GM18873 (cell line): ENCODE results near the gene SZRD1.

Source experiments
- ATAC-seq: cut with Tn5 transposase; IDR thresholded peaks from one replicate; pipeline ENCODE4 v1.9.1; 2021; ENCODE audit warnings: mild to moderate bottlenecking, moderate library complexity, moderate number of reproducible peaks; ENCODE audit not compliant: unreplicated experiment, low FRiP score

SZRD1 gene

DNA sequence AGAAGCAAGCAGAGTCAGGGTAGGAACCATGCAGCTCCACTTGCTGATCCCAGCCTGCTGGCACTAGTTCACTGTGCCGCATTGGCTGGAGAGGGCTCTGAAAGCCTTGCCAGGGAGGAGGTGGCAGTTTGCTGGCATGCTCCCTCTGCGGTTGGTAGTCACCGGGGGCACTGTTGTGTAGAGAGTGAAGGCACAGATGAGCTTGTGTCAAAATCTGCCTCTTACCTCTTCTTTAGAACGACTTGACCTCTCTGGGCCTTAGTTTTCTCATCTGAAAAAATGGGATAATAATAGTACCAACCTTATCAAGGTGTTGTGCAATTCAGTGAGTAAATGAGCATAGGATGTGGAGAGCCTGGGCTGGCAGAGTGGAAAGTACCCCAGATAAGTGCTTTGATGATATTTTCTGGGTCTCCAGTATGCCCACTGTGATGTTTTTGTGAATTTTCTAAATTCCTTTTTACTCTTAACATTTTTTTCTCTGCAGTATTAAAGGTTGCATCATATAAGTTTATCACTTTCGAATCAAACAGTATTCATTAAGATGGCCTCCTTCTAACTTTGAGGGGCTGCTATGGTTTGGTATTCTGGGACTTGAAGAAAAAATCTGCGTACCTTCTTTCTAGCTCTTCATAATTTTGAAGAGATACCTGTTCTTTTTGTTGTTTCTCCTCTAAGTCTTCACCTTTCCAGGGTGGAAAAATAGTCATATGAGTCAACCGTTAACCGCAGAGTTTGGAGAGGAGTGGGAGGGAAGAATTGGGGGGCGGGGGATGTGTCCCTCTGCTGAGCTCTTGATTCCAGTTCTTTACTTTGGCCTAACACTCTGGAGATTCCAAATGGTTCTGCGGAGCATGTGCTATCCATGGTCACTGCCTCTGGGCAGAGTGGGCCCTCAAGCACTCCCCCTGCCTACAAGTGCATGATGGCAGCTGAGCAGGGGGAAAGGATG lies 26.8 kb downstream of the SZRD1 start:
- no peak for ATAC-seq

DNA sequence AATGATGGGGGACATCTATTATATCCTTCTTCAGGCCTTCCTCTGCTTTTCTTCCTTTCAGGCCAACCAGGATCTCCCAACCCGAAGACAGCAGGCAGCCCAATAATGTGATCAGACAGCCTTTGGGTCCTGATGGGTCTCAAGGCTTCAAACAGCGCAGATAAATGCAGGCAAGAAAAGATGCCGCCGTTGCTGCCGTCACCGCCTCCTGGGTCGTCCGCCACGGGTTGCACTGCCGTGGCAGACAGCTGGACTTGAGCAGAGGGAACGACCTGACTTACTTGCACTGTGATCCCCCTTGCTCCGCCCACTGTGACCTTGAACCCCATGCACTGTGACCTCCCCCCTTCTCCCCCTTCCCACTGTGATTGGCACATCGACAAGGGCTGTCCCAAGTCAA lies 27.9 kb downstream of the SZRD1 start:
- no peak for ATAC-seq

GRCh38 chr1:16396591-16396990 lies 29.5 kb downstream of the SZRD1 start:
- ATAC-seq, result no peak

- no peak for ATAC-seq
Observed at GRCh38 chr1:16397120-16397519, 30.1 kb downstream of the SZRD1 start.

- no peak for ATAC-seq
Observed at GRCh38 chr1:16398371-16398953, 31.4 kb downstream of the SZRD1 start.

DNA sequence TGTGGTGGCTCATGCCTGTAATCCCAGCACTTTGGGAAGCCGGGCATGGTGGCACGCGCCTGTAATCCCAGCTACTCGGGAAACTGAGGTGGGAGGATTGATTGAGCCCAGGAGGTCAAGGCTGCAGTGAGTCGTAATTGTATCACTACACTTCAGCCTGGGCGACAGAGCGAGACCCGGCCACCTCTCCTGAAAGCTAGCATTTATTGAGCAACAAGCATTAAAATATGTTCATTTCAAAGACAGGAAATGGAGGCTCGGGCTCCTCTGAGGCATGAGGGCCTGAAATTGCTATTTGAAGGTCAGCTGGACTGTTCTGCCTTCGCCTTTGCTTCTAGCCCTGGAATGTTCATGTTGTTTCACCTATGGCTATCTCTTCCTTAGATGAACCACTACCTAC lies 35.7 kb downstream of the SZRD1 start:
- no peak for ATAC-seq

DNA sequence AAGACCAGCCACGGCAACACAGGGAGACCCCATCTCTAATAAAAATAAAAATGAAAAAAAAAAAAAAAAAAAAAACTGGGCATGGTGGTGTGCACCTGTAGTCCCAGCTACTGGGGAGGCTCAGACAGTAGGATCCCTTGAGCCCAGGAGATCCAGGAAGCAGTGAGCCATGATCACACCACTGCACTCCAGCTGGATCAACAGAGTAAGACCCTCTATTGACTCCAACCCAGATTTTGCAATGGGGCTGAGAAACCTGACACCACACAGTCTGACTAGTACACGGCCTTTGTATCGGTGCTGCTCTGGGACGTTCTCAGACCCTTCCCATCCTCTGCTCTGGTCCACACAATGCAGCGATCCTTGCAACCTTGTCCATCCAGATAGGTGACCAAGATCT lies 38.4 kb downstream of the SZRD1 start:
- ATAC-seq, result no peak

GRCh38 chr1:16406868-16407267 lies 39.8 kb downstream of the SZRD1 start:
- ATAC-seq, result no peak

DNA sequence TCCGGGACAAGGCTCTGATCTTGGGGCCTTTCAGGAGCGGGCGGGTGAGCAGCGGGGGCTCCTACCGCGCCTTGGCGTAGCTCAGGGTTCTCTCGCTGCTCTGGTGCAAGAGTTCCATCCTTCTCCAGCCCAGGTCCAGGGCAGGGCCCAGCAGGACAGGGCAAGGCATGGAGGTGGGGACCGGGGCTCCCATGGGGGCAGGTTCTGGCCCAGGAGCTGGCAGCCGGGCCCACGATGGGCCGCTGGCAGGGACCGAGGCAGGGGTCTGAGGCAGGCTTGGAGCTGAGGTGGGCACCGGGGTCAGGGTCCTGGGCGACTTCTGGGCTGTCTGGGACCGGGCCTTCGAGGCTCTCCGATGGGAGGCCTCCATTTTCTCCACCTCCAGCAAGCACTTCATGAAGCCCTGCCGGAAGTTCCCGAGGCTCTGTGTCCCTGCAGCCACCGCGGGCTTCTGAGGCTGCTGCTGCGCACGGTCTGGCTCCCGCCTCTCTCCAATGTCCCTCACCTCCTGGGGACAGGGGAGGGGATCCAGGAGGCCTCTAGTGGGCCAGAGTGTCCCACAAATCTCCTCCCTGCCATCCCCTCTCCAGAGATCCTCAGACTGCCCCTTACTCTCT lies 42.6 kb downstream of the SZRD1 start:
- ATAC-seq, result no peak

GRCh38 chr1:16410803-16411202 lies 43.8 kb downstream of the SZRD1 start:
- no peak for ATAC-seq

- no peak for ATAC-seq
Observed at GRCh38 chr1:16413191-16413590, 46.1 kb downstream of the SZRD1 start.

GRCh38 chr1:16418823-16419425 lies 51.9 kb downstream of the SZRD1 start:
- ATAC-seq, result no peak

- no peak for ATAC-seq
Observed at GRCh38 chr1:16420424-16421118, 53.5 kb downstream of the SZRD1 start.

DNA sequence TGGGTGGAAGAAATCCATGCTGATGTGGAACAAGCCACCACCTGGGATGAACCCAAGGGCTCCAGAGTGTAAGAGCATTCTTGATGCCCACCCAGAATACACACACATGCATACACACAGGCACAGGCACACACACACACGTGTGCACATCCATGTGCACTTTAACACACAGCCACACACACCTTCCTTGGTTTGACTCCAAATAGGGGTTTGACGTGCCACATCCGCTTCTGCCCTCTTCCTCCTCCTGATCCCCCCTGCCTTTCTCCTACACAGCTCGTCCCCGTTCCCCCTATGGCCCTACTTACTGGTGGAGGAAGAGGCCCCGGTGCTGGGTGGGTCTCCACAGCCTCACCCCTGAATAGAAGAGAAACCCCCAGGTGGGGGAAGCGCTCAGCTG lies 54.2 kb downstream of the SZRD1 start:
- no peak for ATAC-seq

DNA sequence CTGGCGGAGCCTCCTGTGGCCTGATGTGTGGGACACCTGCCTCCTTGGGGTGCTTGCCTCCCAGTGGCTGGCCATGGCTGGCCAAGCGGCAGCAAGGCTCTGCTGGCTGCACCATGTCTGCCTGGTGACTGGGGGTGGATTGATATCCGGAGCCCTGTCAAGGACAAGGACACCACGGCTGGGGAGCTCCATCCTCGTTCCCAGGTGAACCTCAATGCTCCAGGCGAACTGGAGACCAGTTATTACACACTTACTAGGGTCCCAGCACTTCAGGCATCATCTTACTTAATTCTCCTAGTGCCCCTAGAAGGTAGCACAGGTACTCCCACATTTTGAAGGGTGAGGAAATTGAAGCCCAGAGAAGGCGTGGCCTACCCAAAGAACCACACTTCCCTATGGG lies 55.0 kb downstream of the SZRD1 start:
- no peak for ATAC-seq

- no peak for ATAC-seq
Observed at GRCh38 chr1:16425125-16426025, 58.3 kb downstream of the SZRD1 start.

GRCh38 chr1:16430606-16431005 lies 63.6 kb downstream of the SZRD1 start:
- no peak for ATAC-seq

DNA sequence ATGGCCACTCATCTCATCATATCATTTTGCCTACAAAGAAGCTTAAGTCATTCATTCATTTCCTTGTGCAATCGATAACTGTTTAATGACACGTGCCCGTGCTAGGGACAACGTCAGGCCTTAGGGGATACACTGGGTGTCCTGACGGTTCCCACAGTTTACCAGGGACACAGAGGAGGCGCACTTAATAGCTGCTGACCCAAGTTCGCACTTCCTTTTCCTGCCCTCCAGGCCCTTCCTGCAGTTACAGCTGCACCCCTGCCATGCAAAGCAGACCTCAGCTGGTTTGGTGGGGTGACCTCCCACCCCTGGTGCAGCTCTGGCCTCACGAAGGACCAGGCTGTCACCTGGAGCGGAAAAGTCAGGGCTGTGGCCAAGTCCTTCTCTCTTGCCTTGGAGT lies 66.0 kb downstream of the SZRD1 start:
- no peak for ATAC-seq

- ATAC-seq, result no peak
Observed at GRCh38 chr1:16434007-16434406, 67.0 kb downstream of the SZRD1 start.

DNA sequence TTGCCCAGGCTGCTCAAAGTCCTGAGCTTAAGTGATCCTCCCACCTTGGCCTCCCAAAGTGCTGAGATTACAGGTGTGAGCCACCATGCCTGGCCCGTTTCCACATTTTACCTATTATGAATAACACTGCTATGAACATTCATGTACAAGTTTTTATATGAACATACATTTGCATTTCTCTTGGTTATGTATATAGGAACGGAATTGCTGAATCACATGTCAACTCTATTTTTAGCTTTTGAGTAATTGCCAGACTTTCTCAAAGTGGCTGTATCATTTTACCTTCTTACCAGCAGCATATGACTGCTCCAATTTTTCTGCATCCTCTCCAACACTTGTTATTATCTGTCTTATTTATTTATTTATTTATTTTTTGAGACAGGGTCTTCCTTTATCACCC lies 67.5 kb downstream of the SZRD1 start:
- no peak for ATAC-seq
